WTC11 (cell line): ENCODE measurements around the gene UIMC1. TPM values are rescaled to one million over a fixed set of nuclear protein-coding genes. Genes with fewer than 3 reads are reported as not detected.

ENCODE experiments used
- ATAC-seq: fragments of 200-7000 bp; cut with Tn5 transposase; 2 replicates; pipeline ENCODE4 v1.10.0; 2021; ENCODE audit warnings: mild to moderate bottlenecking, moderate library complexity
- CTCF ChIA-PET: fragments of 300-600 bp; sonication (Branson Sonifier 250); formaldehyde crosslinking; loops from one replicate; lab custom pipeline; 2021; ENCODE audit warnings: antibody characterized with exemption; lab: Charles Lee
- POLR2A ChIA-PET: fragments of 350-600 bp; sonication (Branson Sonifier 250); formaldehyde crosslinking; loops from one replicate; lab custom pipeline; 2021; ENCODE audit warnings: antibody characterized with exemption; lab: Charles Lee
- DNase-seq: peaks from one replicate; pipeline ENCODE4 v3.0.0; 2021; ENCODE audit warnings: low spot score
- H3K27ac Mint-ChIP-seq: 2 replicates; pipeline ENCODE4 v1.8.0; 2021; ENCODE audit warnings: mixed read lengths
- H3K27me3 Mint-ChIP-seq: 2 replicates; pipeline ENCODE4 v1.8.0; 2021; ENCODE audit warnings: low read depth, mild to moderate bottlenecking, moderate library complexity, mixed read lengths
- H3K36me3 Mint-ChIP-seq: 2 replicates; pipeline ENCODE4 v1.8.0; 2021; ENCODE audit warnings: mixed read lengths
- H3K4me1 Mint-ChIP-seq: 2 replicates; pipeline ENCODE4 v1.8.0; 2022; ENCODE audit warnings: mixed read lengths
- H3K4me3 Mint-ChIP-seq: 2 replicates; pipeline ENCODE4 v1.8.0; 2021; ENCODE audit warnings: mild to moderate bottlenecking, moderate library complexity, mixed read lengths
- H3K9me3 Mint-ChIP-seq: 2 replicates; pipeline ENCODE4 v1.8.0; 2021; ENCODE audit warnings: mixed read lengths
- CBFB ChIP-seq: sonication (generic); formaldehyde crosslinking; IDR thresholded peaks from 2 replicates; pipeline ENCODE4 v1.8.1; 2022; ENCODE audit warnings: mild to moderate bottlenecking, low read depth, missing genetic modification reagents
- GABPB1 ChIP-seq: sonication (generic); formaldehyde crosslinking; IDR thresholded peaks from 2 replicates; pipeline ENCODE4 v1.8.1; 2023; ENCODE audit warnings: mild to moderate bottlenecking, missing genetic modification reagents
- PRRX2 ChIP-seq: fragments of 250-450 bp; sonication (Bioruptor Pico); IDR thresholded peaks from 2 replicates; pipeline ENCODE4 v1.8.0; 2021; ENCODE audit warnings: mild to moderate bottlenecking
- TEAD1 ChIP-seq: sonication (generic); formaldehyde crosslinking; IDR thresholded peaks from 2 replicates; pipeline ENCODE4 v1.8.0; 2022; ENCODE audit warnings: mild to moderate bottlenecking, missing genetic modification reagents
- TEAD4 ChIP-seq: sonication (generic); formaldehyde crosslinking; IDR thresholded peaks from 2 replicates; pipeline ENCODE4 v1.8.0; 2022; ENCODE audit warnings: mild to moderate bottlenecking, missing genetic modification reagents
- ZNF121 ChIP-seq: sonication (generic); formaldehyde crosslinking; IDR thresholded peaks from 2 replicates; pipeline ENCODE4 v1.8.0; 2023; ENCODE audit warnings: missing genetic modification reagents
- ZNF232 ChIP-seq: sonication (generic); formaldehyde crosslinking; IDR thresholded peaks from 2 replicates; pipeline ENCODE4 v1.8.0; 2022; ENCODE audit warnings: mild to moderate bottlenecking, missing genetic modification reagents
- ZNF671 ChIP-seq: fragments of 250-450 bp; sonication (Bioruptor Pico); IDR thresholded peaks from 2 replicates; pipeline ENCODE4 v1.8.0; 2021; ENCODE audit warnings: mild to moderate bottlenecking
- total RNA-seq: library from RNA; stranded (reverse); gene quantifications from 3 replicates; pipeline ENCODE4 v1.2.3, GENCODE V29; 2021
- TF ChIP-seq, protein P1 (sequence below): sonication (generic); formaldehyde crosslinking; IDR thresholded peaks from 2 replicates; pipeline ENCODE4 v1.8.1; 2022; ENCODE audit warnings: low read depth, mild to moderate bottlenecking, moderate library complexity, missing genetic modification reagents, borderline replicate concordance
- TF ChIP-seq, protein P2 (sequence below): fragments of 250-450 bp; sonication (Bioruptor Pico); IDR thresholded peaks from 2 replicates; pipeline ENCODE4 v1.9.0; 2021; ENCODE audit warnings: moderate library complexity, mild to moderate bottlenecking, inconsistent platforms, borderline replicate concordance
- TF ChIP-seq, protein P3 (sequence below): sonication (generic); formaldehyde crosslinking; IDR thresholded peaks from 2 replicates; pipeline ENCODE4 v1.8.1; 2022; ENCODE audit warnings: mild to moderate bottlenecking, missing genetic modification reagents, moderate library complexity, borderline replicate concordance
- TF ChIP-seq, protein P4 (sequence below): fragments of 250-450 bp; sonication (Bioruptor Pico); IDR thresholded peaks from 2 replicates; pipeline ENCODE4 v1.9.0; 2021; ENCODE audit warnings: mild to moderate bottlenecking
- TF ChIP-seq, protein P5 (sequence below): sonication (generic); formaldehyde crosslinking; IDR thresholded peaks from 2 replicates; pipeline ENCODE4 v1.8.1; 2022; ENCODE audit warnings: mild to moderate bottlenecking, moderate library complexity, missing genetic modification reagents
- TF ChIP-seq, protein P6 (sequence below): sonication (generic); formaldehyde crosslinking; IDR thresholded peaks from 2 replicates; pipeline ENCODE4 v1.8.0; 2022; ENCODE audit warnings: mild to moderate bottlenecking, missing genetic modification reagents
- TF ChIP-seq, protein P7 (sequence below): sonication (generic); formaldehyde crosslinking; IDR thresholded peaks from 2 replicates; pipeline ENCODE4 v1.8.1; 2023; ENCODE audit warnings: mild to moderate bottlenecking, missing genetic modification reagents, borderline replicate concordance

Gene UIMC1
- total RNA-seq, 1 experiment from 2014 or later: 48.0 TPM

DNA sequence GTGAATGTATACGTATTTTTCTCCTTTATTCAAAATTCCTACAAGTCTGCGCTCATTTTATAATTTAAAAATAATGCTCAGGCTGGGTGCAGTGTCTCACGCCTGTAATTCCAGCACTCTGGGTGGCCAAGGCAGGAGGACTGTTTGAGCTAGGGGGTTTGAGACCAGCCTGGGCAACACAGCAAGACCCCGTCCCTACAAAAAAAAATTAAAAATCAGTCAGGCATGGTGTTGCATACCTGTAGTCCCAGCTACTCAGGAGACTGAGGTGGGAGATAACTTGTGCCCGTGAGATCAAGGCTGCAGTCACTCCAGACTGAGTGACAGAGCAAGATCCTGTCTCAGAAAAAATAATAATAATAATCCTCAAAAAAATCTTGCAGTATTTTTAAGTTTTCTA lies 7.8 kb downstream of the UIMC1 start:
- POLR2A ChIA-PET: no interaction called here
- H3K36me3 Mint-ChIP-seq: peaks cover 39% of the 10 kb centered on the region
- no peak overlapping the region for H3K27ac Mint-ChIP-seq

DNA sequence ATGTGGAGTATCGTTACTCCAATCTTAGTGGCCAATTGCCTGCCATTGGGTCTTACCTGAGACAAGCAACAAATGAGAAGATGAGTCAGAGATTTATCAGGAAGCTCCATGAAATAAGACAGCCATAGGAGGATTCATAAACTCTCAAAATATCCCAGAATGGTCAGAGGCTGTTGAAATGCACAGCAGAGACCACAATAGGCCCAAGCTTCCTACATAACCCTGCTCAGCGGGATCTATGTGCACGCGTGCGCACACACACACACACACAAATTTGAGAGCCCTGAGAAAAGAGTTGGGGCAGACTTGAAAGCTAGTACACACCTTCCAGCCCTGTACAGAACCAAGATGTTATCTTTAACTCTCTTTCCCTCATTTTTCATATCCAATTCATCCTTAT lies 9.8 kb downstream of the UIMC1 start:
- Mint-ChIP-seq H3K9me3 (peaks cover 27% of the 10 kb centered on the region), H3K36me3 (peaks cover 42% of the 10 kb centered on the region), H3K27ac (peak overlapping the region; percentile 21), H3K27me3 (no peaks in the 10 kb centered on the region), H3K4me1 (peaks cover 7% of the 10 kb centered on the region), H3K4me3 (no peak overlapping the region)
- DNase-seq (no peak), ATAC-seq (no peak)
- CTCF ChIA-PET: interaction anchor here (0.7 to 1.1 kb wide), 4 partner anchors 26 to 1266 kb away, joined by 4 to 6 read pairs (median 4); partner anchors contain the start of gene ZNF346
- TF ChIP-seq, protein P1, sequence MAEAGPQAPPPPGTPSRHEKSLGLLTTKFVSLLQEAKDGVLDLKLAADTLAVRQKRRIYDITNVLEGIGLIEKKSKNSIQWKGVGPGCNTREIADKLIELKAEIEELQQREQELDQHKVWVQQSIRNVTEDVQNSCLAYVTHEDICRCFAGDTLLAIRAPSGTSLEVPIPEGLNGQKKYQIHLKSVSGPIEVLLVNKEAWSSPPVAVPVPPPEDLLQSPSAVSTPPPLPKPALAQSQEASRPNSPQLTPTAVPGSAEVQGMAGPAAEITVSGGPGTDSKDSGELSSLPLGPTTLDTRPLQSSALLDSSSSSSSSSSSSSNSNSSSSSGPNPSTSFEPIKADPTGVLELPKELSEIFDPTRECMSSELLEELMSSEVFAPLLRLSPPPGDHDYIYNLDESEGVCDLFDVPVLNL (CRISPR knock-in tag): no peak
- TF ChIP-seq, protein P2, sequence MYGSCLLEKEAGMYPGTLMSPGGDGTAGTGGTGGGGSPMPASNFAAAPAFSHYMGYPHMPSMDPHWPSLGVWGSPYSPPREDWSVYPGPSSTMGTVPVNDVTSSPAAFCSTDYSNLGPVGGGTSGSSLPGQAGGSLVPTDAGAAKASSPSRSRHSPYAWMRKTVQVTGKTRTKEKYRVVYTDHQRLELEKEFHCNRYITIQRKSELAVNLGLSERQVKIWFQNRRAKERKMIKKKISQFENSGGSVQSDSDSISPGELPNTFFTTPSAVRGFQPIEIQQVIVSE (CRISPR knock-in tag): no peak
- POLR2A ChIA-PET: no interaction called here

More for the DNA sequence above, 7.8 kb downstream of the UIMC1 start:
- peaks cover 12% of the 10 kb centered on the region for H3K4me1 Mint-ChIP-seq
- TF ChIP-seq TEAD4 (CRISPR knock-in tag) (no peak), ZNF121 (CRISPR knock-in tag) (peak; percentile 65; the same call in 1 of the 2 replicates), GABPB1 (CRISPR knock-in tag) (no peak), CBFB (no peak), PRRX2 (CRISPR knock-in tag) (no peak)
- TF ChIP-seq, protein P3, sequence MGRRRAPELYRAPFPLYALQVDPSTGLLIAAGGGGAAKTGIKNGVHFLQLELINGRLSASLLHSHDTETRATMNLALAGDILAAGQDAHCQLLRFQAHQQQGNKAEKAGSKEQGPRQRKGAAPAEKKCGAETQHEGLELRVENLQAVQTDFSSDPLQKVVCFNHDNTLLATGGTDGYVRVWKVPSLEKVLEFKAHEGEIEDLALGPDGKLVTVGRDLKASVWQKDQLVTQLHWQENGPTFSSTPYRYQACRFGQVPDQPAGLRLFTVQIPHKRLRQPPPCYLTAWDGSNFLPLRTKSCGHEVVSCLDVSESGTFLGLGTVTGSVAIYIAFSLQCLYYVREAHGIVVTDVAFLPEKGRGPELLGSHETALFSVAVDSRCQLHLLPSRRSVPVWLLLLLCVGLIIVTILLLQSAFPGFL (CRISPR knock-in tag): no peak
- TF ChIP-seq, protein P4, sequence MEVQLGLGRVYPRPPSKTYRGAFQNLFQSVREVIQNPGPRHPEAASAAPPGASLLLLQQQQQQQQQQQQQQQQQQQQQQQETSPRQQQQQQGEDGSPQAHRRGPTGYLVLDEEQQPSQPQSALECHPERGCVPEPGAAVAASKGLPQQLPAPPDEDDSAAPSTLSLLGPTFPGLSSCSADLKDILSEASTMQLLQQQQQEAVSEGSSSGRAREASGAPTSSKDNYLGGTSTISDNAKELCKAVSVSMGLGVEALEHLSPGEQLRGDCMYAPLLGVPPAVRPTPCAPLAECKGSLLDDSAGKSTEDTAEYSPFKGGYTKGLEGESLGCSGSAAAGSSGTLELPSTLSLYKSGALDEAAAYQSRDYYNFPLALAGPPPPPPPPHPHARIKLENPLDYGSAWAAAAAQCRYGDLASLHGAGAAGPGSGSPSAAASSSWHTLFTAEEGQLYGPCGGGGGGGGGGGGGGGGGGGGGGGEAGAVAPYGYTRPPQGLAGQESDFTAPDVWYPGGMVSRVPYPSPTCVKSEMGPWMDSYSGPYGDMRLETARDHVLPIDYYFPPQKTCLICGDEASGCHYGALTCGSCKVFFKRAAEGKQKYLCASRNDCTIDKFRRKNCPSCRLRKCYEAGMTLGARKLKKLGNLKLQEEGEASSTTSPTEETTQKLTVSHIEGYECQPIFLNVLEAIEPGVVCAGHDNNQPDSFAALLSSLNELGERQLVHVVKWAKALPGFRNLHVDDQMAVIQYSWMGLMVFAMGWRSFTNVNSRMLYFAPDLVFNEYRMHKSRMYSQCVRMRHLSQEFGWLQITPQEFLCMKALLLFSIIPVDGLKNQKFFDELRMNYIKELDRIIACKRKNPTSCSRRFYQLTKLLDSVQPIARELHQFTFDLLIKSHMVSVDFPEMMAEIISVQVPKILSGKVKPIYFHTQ: no peak
- TF ChIP-seq, protein P5, sequence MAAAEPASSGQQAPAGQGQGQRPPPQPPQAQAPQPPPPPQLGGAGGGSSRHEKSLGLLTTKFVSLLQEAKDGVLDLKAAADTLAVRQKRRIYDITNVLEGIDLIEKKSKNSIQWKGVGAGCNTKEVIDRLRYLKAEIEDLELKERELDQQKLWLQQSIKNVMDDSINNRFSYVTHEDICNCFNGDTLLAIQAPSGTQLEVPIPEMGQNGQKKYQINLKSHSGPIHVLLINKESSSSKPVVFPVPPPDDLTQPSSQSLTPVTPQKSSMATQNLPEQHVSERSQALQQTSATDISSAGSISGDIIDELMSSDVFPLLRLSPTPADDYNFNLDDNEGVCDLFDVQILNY (CRISPR knock-in tag): no peak
- H3K4me3 Mint-ChIP-seq: no peak overlapping the region
- H3K27me3 Mint-ChIP-seq: no peaks in the 10 kb centered on the region
- DNase-seq: no peak
- ATAC-seq: no peak
- H3K9me3 Mint-ChIP-seq: peaks cover 26% of the 10 kb centered on the region
- CTCF ChIA-PET: no interaction called here

DNA sequence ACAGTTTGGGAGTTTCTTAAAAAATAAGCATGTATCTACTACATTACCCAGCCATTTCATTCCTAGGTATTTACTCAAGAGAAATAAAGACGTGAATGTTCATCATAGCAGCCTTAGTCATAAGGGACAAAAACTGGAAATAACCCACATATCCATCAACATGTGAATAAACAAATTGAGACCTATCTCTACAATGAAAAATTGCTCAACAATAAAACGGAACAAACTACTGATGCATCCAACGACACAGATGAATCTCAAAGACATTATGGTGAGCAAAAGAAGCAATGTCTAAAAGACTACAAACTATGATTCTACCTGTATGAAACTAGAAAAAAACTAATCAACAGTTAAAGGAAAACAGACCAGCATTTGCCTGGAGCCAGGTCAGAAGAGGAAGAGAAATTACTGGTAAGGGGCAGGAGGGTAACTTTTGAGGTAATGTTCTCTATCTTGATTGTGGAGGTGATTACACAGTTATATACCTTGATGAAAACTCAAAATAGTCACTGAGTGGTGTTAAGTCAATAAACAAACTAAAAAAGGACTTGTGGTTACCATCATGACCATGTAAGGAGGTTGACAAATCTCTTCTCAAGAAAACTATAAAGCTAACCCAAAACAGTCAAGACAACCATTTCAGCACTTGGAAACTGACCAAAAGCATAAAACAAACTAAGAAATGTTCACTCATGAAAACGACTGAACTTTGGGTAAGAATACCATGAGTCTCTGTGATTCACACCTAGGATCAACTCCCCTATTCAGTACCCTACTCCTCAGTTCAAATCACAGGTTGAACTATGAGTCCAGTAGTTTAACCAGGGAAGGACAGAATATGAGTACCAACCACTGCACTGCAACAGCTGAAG lies 10.4 kb downstream of the UIMC1 start:
- Mint-ChIP-seq H3K9me3 (peaks cover 27% of the 10 kb centered on the region), H3K4me1 (peaks cover 7% of the 10 kb centered on the region), H3K4me3 (no peak overlapping the region), H3K27ac (peak overlapping the region; percentile 66), H3K36me3 (peaks cover 42% of the 10 kb centered on the region), H3K27me3 (no peaks in the 10 kb centered on the region)
- no peak for DNase-seq
- ChIA-PET CTCF (interaction anchor here (1.0 kb wide), 1 partner anchor 26 kb away, joined by 4 read pairs; the partner anchor contains the start of gene ZNF346), POLR2A (no interaction called here)
- no peak for ATAC-seq
- TF ChIP-seq TEAD1 (CRISPR knock-in tag) (no peak), PRRX2 (CRISPR knock-in tag) (no peak), ZNF671 (CRISPR knock-in tag) (no peak), ZNF232 (CRISPR knock-in tag) (no peak)
- TF ChIP-seq, protein P6, sequence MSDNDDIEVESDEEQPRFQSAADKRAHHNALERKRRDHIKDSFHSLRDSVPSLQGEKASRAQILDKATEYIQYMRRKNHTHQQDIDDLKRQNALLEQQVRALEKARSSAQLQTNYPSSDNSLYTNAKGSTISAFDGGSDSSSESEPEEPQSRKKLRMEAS (CRISPR knock-in tag): no peak
- TF ChIP-seq, protein P4: no peak
- TF ChIP-seq, protein P7, sequence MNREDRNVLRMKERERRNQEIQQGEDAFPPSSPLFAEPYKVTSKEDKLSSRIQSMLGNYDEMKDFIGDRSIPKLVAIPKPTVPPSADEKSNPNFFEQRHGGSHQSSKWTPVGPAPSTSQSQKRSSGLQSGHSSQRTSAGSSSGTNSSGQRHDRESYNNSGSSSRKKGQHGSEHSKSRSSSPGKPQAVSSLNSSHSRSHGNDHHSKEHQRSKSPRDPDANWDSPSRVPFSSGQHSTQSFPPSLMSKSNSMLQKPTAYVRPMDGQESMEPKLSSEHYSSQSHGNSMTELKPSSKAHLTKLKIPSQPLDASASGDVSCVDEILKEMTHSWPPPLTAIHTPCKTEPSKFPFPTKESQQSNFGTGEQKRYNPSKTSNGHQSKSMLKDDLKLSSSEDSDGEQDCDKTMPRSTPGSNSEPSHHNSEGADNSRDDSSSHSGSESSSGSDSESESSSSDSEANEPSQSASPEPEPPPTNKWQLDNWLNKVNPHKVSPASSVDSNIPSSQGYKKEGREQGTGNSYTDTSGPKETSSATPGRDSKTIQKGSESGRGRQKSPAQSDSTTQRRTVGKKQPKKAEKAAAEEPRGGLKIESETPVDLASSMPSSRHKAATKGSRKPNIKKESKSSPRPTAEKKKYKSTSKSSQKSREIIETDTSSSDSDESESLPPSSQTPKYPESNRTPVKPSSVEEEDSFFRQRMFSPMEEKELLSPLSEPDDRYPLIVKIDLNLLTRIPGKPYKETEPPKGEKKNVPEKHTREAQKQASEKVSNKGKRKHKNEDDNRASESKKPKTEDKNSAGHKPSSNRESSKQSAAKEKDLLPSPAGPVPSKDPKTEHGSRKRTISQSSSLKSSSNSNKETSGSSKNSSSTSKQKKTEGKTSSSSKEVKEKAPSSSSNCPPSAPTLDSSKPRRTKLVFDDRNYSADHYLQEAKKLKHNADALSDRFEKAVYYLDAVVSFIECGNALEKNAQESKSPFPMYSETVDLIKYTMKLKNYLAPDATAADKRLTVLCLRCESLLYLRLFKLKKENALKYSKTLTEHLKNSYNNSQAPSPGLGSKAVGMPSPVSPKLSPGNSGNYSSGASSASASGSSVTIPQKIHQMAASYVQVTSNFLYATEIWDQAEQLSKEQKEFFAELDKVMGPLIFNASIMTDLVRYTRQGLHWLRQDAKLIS: no peak
